Measurements from ENCODE around the gene PCBP3. TPM values are rescaled to one million over a fixed set of nuclear protein-coding genes. Genes with fewer than 3 reads are reported as not detected.

PCBP3 gene
- total RNA-seq, 1 donor from 2014 or later: 1.5 TPM

GRCh38 chr21:45916011-45916840 is 272.7 kb downstream of the PCBP3 start:
- DNase-seq (ENCODE audit: extremely low read depth, low read depth, low spot score): no peak

- no peak for DNase-seq (ENCODE audit: extremely low read depth, low read depth, low spot score)
Measured at GRCh38 chr21:45917241-45917640, 273.7 kb downstream of the PCBP3 start.

GRCh38 chr21:45918011-45918410 is 274.5 kb downstream of the PCBP3 start:
- DNase-seq (ENCODE audit: extremely low read depth, low read depth, low spot score): no peak

- DNase-seq (ENCODE audit: extremely low read depth, low read depth, low spot score): no peak
Measured at GRCh38 chr21:45918835-45919447, 275.4 kb downstream of the PCBP3 start.

DNA sequence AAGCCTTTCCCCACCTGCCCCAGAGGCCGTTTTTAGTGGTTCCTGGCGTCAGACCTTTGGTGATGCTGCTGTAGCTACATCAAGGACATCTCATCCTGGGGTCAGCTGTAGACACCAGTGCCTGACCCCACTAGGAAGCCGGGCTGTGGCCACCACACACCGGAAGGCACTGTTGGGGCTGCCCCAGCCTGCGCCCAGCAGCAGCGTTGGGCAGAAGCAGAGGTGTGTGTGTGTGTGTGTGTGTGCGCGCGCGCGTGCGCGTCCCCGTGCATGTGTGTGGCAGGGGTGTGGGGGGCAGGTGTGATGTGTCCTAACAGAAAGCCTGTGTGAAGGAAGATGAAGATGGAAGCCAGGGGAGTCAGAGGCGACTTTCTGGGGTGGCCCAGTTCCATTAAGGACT is 276.1 kb downstream of the PCBP3 start:
- no peak for DNase-seq (ENCODE audit: extremely low read depth, low read depth, low spot score)

- DNase-seq (ENCODE audit: extremely low read depth, low read depth, low spot score): no peak
Measured at GRCh38 chr21:45920824-45921600, 277.5 kb downstream of the PCBP3 start.

DNA sequence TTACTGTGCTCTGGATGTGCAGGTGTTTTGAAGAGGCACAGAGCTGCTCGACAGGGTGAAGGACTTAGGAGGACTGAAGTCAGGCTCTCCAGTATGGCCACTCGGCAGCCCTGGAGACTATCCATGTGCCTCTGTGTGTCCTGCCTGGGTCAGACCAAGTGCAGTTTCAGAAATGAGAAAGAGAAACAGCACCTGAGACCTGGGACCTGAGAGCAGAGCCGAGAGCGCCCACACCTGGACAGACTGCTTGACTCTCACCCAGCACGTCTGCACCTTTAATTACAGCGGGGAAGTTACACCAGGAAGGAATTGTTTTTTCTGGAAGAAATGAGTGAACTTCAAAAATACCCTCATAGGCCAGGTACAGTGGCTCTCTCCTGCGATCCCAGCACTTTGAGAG is 278.4 kb downstream of the PCBP3 start:
- no peak for DNase-seq (ENCODE audit: extremely low read depth, low read depth, low spot score)

- no peak for DNase-seq (ENCODE audit: extremely low read depth, low read depth, low spot score)
Measured at GRCh38 chr21:45922648-45923047, 279.1 kb downstream of the PCBP3 start.

GRCh38 chr21:45923146-45923545 is 279.6 kb downstream of the PCBP3 start:
- no peak for DNase-seq (ENCODE audit: extremely low read depth, low read depth, low spot score)

- DNase-seq (ENCODE audit: extremely low read depth, low read depth, low spot score): no peak
Measured at GRCh38 chr21:45926281-45926680, 282.8 kb downstream of the PCBP3 start.

- no peak for DNase-seq (ENCODE audit: extremely low read depth, low read depth, low spot score)
Measured at GRCh38 chr21:45927032-45927431, 283.5 kb downstream of the PCBP3 start.

DNA sequence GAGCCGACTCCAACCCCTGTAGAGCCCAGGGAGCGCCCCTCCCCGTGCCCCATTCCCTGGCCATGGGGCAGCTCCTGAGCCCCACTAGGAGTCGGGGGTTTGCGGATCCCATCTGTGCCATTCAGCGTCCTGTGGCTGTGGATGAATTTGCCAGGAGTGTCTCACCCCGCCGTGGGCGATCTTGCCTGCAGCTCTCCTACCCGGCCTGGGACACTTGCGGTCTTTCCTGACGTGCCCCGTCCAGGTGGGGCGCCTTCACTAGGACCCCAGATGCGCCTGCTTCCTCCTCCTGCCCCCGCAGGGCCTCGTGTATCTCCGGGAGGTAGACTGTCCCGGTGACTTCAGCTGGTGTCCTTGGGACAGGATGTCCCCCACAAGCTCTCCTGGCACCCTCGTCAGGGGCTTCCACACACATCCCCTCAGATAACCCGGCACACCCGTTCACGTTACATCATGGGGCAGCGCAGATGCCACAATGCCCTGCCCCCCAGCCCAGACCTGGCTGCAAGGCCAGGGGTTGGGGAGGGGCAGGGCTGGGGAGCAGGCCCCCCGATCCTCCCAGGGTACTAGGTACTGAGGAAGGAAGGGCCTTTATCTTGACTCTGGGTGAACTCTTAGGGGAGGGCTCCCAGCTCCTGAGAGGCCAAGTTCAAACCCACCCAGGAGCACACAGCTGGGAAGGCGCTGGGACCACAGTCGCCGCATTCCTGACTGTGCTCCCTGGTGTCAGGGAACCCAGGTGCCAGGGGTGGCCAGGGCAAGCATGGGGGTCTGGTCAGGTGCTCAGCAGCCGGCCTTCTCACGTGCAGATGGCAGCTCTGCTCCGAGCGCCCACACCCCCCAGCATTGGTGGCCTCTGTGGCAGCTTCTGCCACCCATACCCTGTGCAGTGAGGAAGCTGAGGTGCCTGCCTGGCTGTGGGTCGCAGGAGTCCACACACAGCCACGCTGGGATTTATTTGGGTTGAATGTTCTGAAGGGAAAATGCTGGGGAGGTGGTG is 284.6 kb downstream of the PCBP3 start:
- no peak for DNase-seq (ENCODE audit: extremely low read depth, low read depth, low spot score)

DNA sequence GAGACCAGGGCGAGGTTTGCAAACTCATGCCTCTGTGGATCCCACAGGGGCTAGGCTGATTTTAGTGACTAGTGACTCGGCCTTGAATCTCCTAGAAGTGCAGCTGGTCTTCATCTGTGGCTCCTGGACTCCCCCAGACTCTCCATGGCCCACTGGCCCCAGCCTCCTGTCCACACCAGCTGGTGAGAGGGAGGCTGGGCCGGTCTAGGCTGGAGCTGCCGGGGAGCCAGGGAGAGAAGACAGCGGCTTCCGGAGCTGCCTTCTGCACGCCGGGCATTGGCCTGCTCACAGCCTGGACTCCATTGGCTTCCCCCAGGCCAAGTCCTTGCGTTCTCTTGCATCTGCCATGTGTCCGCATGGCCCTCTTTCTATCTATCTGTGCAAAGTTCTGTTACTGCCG is 285.9 kb downstream of the PCBP3 start:
- no peak for DNase-seq (ENCODE audit: extremely low read depth, low read depth, low spot score)

DNA sequence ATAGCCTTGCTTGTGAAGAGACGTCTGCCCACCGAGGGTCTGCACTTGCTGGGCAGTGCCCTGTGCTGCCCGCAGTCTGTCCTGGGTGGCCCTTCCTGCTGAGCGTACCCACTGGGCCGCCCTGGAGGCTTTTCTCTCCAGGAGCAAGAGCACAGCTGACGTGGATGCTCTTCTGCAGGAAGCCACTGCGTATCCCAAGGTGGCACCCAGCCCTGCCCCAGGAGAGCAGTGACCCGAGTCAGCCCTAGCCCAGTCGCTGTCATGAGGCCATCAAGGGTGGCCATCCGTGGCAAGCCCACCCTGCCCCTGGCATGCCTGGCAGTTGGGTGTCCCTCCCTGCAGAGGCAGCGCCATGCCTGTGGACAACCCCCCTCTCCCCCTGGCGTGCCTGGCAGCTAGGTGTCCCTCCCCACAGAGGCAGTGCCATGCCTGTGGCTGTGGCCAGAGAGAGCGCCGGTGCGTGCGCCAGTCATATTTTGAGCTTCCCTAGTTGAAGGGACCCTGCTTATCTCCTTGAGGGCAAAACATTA is 286.8 kb downstream of the PCBP3 start:
- no peak for DNase-seq (ENCODE audit: extremely low read depth, low read depth, low spot score)

GRCh38 chr21:45930792-45931191 is 287.3 kb downstream of the PCBP3 start:
- DNase-seq (ENCODE audit: extremely low read depth, low read depth, low spot score): no peak

DNA sequence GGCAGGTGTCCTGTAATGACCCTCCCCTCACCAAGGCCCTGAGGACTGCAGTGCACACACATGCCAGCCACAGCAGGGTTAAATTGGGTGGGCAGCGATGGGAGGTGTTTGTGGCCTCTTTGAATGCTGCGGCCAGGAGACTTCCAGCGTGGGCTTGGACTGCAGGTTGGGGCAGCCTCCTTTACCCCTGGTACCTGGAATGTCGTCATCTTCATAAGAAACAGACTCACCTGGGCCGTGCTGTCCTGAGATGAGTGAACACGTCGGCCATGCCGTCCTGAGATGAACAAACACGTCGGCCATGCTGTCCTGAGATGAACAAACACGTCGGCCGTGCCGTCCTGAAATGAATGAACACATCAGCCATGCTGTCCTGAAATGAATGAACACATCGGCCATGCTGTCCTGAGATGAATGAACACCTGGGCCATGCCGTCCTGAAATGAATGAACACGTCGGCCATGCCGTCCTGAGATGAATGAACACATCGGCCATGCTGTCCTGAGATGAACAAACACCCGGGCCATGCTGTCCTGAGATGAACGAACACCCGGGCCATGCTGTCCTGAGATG is 288.0 kb downstream of the PCBP3 start:
- DNase-seq (ENCODE audit: extremely low read depth, low read depth, low spot score): no peak

GRCh38 chr21:45932922-45933502 is 289.5 kb downstream of the PCBP3 start:
- no peak for DNase-seq (ENCODE audit: extremely low read depth, low read depth, low spot score)

DNA sequence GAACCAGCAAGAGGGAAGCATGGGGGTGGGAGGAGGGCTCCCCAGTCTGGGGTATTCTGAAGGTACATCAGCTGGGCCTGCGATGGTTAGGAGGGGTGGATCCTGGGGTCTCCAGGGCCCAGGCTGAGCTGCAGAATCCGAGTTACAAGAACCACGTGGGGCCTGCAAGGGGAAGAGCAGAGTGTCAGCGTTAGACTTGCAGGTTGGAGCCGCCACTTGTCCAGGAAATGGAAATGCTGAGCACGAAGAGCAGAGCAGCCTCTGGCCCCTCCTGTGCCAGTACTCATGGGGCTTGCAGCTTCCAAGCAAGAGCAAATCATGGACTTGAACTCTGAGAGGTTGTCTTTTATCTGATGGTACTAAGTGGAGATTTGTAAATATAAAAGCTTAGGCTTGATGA is 290.6 kb downstream of the PCBP3 start:
- DNase-seq (ENCODE audit: extremely low read depth, low read depth, low spot score): no peak

DNA sequence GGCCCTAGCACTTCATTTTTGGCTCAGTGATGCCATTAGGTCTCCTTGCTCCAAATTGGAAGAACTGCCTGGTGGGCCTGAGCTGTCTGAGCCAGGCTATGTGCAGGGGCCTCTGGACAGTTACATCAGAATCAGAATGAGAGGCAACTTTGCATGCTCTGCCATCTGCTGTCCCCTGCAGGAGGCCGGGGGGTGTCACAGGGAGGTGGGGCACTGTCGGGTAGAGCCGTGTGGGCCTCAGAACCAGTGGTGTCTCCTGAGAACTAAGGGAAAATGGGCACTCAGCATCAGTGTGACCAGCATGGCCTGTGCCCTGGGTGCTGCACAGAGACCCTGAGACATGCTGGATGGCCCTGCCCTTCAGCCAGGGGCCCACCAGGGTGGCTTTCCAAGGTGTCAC is 291.0 kb downstream of the PCBP3 start:
- no peak for DNase-seq (ENCODE audit: extremely low read depth, low read depth, low spot score)

Data from glomerular endothelial cell (primary cell).